Measurements from ENCODE around the gene BEND4.

Gene BEND4

DNA sequence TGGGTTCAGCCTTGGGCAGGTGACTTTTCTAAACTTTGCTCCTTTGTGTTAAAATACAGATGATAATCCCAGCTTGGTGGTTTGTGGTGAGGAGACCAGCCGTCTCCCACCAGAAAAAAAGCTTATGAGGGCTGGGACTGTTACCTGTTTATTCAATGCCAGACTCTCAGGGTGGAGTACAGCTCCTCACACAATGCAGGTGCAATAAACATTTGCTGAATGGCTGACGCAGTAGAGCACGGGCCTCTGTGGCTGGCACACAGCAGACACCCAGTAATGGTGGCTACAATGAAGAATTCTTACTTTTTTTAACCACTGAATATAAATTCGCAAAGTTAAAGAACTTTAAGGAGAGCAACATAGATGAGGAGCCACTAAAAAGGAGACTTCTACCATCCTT is 30.2 kb downstream of the BEND4 start:
- TF ChIP-seq, protein P1, sequence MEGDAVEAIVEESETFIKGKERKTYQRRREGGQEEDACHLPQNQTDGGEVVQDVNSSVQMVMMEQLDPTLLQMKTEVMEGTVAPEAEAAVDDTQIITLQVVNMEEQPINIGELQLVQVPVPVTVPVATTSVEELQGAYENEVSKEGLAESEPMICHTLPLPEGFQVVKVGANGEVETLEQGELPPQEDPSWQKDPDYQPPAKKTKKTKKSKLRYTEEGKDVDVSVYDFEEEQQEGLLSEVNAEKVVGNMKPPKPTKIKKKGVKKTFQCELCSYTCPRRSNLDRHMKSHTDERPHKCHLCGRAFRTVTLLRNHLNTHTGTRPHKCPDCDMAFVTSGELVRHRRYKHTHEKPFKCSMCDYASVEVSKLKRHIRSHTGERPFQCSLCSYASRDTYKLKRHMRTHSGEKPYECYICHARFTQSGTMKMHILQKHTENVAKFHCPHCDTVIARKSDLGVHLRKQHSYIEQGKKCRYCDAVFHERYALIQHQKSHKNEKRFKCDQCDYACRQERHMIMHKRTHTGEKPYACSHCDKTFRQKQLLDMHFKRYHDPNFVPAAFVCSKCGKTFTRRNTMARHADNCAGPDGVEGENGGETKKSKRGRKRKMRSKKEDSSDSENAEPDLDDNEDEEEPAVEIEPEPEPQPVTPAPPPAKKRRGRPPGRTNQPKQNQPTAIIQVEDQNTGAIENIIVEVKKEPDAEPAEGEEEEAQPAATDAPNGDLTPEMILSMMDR (IDR thresholded peaks at IDR 0.05; ENCODE audit: unreplicated experiment in 3 of 3) = no peak
- Mint-ChIP-seq H3K4me3 (no peak overlapping the region), H3K4me1 (no peaks in the 10 kb centered on the region), H3K27ac (no peak overlapping the region), H3K36me3 (ENCODE audit: low read depth) (no peaks in the 10 kb centered on the region), H3K27me3 (ENCODE audit: low read depth) (peaks cover 15% of the 10 kb centered on the region), H3K9me3 (no peaks in the 10 kb centered on the region)

DNA sequence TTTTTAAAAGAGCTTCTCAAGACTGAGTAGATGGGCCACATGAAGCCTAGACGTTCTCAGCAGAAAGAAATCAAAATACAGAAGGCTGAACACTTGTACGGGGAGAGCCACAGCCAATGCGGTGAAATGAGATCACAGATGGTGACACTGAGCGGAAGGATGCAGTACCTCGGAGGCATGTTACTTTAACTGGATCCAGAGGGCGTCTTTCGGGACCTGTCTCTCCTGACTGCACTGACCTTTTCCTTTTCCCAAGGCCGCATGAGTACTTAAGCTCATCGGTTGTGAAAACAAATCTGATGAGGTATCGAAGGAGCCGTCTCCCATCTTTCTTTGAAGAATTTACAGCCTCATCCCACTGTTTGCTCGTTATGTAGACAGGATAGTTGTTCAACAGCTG is 32.6 kb downstream of the BEND4 start:
- TF ChIP-seq, protein P1 (IDR thresholded peaks at IDR 0.05; ENCODE audit: unreplicated experiment in 3 of 3) = no peak
- H3K27me3 Mint-ChIP-seq (ENCODE audit: low read depth) = peaks cover 15% of the 10 kb centered on the region

DNA sequence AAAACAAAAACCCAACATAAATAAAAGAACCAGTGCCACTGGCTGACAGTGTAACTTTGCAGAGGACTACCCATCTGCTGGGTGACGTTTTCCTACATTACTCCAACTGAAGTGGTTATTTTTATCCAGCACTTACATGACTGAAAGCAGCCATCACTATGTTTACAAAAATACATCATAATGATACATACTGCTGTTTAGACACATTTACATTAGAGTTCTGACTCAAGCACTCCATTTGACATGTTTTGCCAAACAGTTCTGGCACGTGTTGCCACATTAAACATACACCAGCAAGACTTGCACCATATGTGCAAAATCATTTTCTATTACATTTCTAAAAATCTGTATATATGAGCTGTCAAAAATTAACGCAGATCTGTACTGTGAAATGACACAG is 39.6 kb downstream of the BEND4 start:
- Mint-ChIP-seq H3K27ac (no peak overlapping the region), H3K4me3 (no peak overlapping the region), H3K4me1 (no peaks in the 10 kb centered on the region), H3K27me3 (ENCODE audit: low read depth) (no peaks in the 10 kb centered on the region), H3K36me3 (ENCODE audit: low read depth) (no peaks in the 10 kb centered on the region), H3K9me3 (no peaks in the 10 kb centered on the region)
- TF ChIP-seq, protein P1 (IDR thresholded peaks at IDR 0.05; ENCODE audit: unreplicated experiment in 3 of 3) = no peak

More for the DNA sequence above, 32.6 kb downstream of the BEND4 start:
- no peak overlapping the region for H3K4me3 Mint-ChIP-seq
- no peaks in the 10 kb centered on the region for H3K36me3 Mint-ChIP-seq (ENCODE audit: low read depth)
- no peaks in the 10 kb centered on the region for H3K4me1 Mint-ChIP-seq
- no peak overlapping the region for H3K27ac Mint-ChIP-seq
- H3K9me3 Mint-ChIP-seq = no peaks in the 10 kb centered on the region

DNA sequence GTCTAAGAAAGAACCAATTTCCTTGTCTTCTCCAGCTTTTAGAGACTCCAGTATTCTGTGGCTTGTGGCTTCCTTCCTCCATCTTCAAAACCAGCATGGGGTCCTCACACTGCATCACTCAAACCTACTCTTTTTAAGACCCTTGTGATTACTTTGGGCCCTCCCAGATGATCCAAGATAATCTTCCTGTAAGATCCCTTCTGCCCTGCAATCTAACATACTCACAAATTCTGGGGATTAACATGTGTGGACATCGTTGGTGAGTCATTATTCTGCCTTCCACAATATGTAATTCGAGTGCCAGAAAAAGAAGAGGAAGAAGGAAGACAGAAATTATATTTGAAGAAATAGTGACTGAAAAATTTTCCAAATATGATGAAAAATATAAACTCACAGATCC is 47.9 kb downstream of the BEND4 start:
- Mint-ChIP-seq H3K4me3 (no peak overlapping the region), H3K36me3 (ENCODE audit: low read depth) (no peaks in the 10 kb centered on the region), H3K9me3 (peaks cover 4% of the 10 kb centered on the region), H3K27ac (no peak overlapping the region), H3K27me3 (ENCODE audit: low read depth) (no peaks in the 10 kb centered on the region), H3K4me1 (no peaks in the 10 kb centered on the region)
- TF ChIP-seq, protein P1 (IDR thresholded peaks at IDR 0.05; ENCODE audit: unreplicated experiment in 3 of 3) = no peak

DNA sequence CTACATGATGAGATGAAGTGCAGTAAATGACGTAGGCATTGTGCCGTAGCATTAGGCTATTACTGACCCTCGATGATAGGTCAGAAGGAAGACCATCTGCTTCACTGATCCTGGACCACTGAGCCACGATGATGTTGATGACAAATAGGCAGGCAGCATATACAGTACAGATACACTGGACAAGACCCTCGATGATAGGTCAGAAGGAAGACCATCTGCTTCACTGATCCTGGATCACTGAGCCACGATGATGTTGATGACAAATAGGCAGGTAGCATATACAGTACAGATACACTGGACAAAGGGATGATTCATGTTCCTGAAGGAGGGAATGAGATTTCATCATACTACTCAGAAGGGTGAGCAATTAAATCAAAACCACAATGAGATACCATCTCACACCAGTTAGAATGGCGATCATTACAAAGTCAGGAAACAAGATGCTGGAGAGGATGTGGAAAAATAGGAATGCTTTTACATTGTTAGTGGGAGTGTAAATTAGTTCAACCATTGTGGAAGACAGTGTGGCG is 50.9 kb downstream of the BEND4 start:
- H3K4me1 Mint-ChIP-seq = no peaks in the 10 kb centered on the region
- H3K27me3 Mint-ChIP-seq (ENCODE audit: low read depth) = no peaks in the 10 kb centered on the region
- TF ChIP-seq, protein P1 (IDR thresholded peaks at IDR 0.05; ENCODE audit: unreplicated experiment in 3 of 3) = no peak
- no peak overlapping the region for H3K4me3 Mint-ChIP-seq
- H3K9me3 Mint-ChIP-seq = peaks cover 4% of the 10 kb centered on the region
- no peak overlapping the region for H3K27ac Mint-ChIP-seq
- H3K36me3 Mint-ChIP-seq (ENCODE audit: low read depth) = no peaks in the 10 kb centered on the region

DNA sequence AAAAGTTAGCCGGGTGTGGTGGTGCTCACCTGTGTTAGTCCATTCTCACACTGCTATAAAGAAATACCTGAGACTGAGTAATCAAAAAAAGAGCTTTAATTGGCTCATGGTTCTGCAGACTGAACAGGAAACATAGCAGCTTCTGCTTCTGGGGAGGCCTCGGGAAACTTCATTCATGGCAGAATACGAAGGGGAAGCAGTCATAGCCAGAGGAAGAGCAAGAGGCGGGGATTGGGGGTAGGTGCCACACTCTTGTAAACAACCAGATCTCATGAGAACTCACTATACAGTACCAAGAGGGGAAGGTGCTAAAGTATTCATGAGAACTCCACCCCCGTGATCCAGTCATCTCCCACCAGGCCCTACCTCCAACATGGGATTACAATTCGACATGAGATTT is 64.1 kb downstream of the BEND4 start:
- H3K4me3 Mint-ChIP-seq = no peak overlapping the region
- H3K4me1 Mint-ChIP-seq = no peaks in the 10 kb centered on the region
- H3K36me3 Mint-ChIP-seq (ENCODE audit: low read depth) = peaks cover 33% of the 10 kb centered on the region
- H3K27ac Mint-ChIP-seq = no peak overlapping the region
- H3K27me3 Mint-ChIP-seq (ENCODE audit: low read depth) = no peaks in the 10 kb centered on the region
- H3K9me3 Mint-ChIP-seq = no peaks in the 10 kb centered on the region
- TF ChIP-seq, protein P1 (IDR thresholded peaks at IDR 0.05; ENCODE audit: unreplicated experiment in 3 of 3) = no peak
